NCI-H345 treated with DMSO at 0.1 percent for 48 hours (cell line): ENCODE results near the gene SULF2.

Experiments
- DNase-seq: peaks from one replicate; lab custom pipeline; 2025; ENCODE audit not compliant: unreplicated experiment; lab: John Stamatoyannopoulos, UW

The SULF2 gene

DNA sequence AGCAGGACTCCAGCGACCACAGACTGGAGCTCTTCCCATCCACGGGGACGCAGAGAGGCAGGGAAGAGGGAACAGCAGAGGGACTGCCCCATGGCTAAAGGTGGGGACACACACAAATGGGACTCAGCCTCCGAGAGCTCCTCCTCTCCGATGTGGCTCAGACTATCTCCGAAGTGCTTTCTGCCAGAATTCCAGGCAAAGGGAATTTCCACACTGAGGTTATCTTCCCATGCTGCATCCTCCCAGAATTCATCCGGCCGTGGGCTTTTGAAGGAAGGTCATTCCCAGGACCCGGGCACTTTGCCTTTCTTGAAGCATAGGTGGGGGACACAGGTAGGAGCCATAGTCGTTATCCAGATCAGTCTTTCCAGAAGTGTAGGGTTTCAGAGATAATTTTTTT, 67.9 kb downstream of the SULF2 start:
- no peak for DNase-seq

DNA sequence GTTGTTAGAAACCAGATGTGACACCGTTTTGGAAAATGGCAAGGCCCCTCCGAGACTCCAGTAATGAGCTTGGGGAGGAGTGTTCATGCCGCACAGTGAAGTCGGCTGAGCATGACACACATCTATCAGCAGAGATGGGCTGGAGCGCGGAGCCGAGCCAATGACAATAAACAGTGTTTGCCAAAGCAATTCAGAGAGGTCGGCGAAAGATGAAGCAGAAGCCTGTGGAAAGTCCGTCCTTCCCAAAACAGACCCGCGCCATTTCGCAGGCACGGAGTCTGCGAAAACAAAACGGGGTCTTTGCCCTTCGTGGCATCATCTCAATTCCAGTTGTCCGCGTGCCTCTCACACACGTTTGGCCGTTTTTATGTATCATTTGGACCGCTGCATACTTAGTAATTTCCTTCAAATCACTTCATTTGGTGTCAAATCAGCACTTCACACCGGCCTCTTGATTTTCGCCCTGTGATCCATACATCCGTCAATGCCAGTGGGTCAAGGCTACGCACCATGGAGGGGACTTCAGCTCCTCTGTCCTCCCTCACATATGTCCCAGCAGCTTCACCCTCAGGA, 71.3 kb downstream of the SULF2 start:
- no peak for DNase-seq

DNA sequence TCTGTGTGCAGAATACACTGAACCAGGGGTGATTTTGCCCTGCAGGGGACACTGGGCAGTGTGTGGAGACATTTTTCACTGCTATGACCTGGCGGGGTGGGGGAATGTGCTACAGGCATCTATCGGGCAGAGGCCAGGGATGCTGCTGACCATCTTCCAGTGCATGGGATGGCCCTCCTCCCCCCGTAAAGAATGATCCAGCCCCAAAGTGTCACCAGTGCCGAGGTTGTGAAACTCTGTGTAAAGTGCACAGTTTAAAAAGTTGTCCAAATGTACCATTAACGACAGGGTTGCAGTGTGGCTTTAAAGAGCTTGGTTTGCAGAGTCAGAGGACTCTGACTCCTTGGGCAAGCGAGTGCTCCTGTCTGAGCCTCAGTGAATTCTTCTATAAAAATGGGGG, 72.1 kb downstream of the SULF2 start:
- no peak for DNase-seq

DNA sequence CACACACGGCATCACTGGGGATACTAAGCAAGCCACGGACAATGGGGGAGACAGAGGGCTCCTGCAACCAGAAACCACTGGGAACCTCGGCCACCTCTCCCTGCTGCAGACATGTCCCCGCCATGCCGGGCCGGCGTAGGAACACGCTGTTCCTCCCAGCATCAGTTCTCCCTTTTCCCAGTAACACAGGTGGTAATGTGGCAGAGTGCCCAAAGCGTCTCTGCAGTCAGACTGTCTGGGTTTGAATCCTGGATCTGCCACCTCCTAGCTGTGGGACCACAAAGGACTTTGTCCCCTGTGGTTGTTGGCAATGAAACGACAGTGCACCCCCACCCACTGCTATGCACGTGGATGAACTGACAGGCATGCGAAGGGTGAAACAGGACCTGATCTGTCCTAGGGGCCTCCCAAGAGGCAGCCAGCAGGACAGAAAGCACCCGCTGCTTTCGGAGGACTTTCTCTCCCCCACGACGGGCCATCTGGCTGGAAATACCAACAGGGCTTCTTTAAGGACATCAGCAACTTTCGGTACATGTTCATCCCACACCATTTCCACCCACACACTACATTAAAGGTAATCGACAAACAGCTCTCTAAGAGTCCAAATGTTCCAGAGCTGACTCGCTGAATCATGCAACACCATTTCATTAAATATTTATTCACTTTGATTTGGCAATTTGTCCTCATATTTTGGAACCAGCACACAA, 74.1 kb downstream of the SULF2 start:
- DNase-seq: no peak

DNA sequence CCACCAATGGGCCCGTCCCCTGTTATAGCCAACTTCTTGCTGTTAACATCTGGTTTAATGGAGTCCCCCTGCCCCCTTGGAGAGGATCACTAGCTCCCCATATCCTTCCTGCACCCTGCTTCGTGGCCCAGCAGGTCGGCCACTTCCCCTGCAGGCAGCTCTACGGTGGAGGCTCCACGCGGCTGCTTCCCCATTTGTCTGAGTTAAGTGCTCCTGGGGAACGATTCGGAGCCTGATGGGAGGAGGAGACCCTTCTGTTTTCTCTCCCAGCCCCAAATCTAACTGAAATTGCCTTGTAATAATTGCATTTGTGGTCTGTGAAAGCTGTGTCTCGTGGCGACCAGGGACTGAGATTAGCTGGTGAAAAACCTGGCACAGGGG, 74.6 kb downstream of the SULF2 start:
- no peak for DNase-seq

DNA sequence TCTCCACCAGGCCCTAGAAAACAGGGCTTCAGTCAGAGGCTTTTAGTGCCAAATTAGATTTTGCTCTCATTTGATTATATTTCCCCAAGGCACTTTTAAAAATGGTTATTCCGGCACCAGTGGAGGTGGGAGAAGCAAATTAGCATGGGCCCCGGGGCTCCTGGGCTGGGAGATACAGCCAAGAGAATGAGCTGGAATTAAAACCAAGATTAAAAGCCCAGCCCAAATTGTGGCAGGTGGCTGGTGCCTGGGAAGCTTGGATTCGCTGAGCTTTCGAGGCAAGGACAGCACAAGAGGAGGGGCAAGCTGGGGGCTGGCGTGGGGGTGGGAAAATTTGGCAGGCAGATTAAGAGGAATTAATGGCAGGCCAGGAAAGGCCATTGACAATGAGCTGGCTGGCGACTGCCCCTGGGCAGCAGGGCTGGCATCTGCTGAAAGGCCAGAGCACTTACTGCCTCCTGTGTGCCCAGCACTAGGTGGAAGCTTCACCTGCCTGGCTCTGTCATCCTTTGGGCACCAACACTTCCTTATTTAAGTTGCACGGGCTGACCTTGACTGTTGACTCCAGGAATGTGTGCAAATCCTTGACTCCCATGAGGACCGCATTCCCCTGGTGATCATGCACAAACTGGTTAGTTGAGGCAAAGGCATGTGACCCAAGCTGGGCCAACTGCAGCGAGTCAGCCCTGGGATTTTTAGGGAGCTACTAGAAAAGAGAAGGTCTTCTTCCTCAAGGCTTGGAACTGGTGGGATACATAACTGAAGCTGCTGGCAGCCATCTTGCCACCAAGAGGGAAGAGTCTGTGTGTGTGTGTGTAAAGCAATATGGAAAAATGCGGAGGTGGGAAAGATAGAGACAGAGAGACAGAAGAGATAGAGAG, 76.1 kb downstream of the SULF2 start:
- DNase-seq: no peak

DNA sequence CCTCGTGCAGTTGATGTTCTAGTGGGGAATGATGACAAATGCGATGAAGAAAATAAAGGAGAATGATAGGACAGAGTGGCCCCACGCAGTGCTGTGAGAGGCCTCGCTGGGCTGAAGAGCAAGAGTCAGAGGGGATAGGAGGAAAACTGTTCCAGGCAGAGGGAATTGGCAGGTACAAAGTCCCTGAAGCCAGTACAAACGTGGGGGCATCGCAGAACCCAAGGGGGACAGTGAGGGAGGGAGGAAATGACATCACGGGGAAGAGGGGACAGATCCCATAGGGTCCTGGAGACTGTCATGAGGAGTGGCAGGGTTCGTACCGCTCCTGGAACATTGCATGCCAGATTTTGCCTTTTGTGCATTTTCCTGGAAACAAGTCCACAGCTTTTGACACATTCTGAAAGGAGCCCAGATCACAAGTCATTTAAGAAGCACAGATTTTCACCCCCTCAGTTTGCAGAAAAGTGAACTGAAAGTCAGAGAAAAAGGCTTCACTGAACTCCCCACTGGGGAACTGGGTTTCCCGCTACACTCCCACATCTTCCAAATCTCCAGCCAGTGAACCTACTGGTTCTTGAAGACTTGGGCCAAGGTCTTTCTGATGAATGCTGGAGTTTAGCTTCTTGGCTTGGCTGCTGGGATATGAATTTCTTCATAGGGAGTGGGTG, 77.0 kb downstream of the SULF2 start:
- no peak for DNase-seq

- DNase-seq: no peak
These were observed 78.9 kb downstream of the SULF2 start for GRCh38 chr20:47706345-47706744.

DNA sequence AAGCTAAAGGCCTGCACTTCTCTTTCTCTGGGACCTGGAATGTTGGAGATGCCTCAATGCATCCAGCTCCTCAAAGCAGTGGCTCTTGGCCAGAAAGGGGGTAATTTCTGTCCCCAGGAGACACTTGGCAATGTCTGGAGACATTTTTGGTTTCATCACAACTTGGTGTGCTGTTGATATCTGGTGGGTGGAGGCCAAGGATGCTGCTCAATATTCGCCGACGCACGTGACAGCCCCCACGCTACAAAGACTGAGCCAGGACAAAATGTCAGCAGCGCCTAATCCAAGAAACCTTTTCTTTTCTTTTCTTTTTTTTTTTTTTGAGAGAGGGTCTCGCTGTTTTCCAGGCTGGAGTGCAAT, 79.8 kb downstream of the SULF2 start:
- no peak for DNase-seq

DNA sequence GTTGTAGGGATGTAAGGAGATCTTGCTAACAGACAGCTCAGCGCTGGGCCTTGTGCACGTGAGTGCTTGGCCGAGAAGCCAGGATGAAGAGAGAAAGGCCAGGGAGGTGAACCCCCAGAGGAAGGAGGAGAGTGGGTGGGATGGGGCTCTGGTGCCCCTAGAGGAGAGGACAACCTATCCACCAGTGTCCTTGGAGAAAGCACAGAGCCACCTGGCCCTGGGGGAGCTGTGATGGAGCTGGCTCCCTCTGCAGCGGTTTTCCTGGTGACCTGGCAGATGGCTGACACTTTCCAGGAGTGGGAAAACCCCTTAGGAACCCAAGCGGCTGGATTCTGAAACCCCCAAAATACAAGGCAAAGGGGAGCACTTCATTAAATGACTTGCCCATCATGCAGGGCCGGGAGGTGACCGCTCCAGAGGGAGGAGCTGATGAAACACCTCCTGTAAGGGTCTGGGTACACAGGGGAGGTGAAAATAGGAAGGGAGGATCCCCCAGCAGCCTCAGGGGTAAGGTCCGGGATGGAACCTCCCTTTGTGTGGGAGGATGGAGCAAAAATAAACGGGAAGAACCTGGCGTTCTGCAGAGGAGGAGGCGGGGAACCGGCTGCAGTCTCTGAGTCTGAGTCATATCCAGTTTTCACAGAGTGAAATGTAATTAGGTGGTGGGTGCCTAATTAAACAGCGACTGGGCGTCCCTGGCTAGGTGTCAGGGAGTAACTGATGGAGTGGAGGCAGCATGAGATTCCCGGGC, 80.4 kb downstream of the SULF2 start:
- no peak for DNase-seq

DNA sequence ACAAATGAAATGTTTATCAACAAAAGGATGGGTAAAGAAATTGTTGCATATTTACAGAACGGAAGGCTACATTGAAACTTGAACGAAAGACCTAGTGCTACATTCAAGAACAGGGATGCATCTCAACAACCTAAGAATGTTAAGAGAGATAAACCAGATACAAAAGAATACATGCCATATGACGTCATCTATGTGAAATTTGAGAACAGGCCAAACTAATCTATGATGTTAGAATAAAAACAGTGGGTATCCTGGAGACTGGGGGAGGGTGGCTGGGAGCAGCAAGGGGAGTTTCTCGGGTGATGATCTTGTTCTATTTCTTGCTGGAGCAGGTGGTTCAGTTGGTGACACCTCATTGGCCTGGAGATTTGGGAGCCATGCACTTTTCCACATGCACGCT, 81.5 kb downstream of the SULF2 start:
- DNase-seq: no peak

- DNase-seq: no peak
These were observed 83.7 kb downstream of the SULF2 start for GRCh38 chr20:47701612-47702011.

DNA sequence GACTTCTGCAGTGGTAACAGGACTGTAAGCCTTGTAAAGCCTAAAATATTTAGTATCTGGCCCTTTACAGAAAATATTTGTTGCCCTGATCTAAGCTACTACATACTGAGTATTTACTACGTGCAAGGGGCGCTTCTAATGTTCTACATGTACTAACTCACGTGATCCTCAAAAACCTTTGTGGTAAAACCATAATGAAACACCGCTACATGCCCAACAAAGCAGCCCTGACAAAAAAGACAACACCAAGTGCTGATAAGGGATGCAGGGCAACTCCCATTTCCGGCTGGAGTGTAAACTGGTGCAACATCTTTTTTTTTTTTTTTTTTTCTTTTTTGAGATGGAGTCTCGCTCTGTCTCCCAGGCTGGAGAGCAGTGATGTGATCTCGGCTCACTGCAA, 85.0 kb downstream of the SULF2 start:
- no peak for DNase-seq

DNA sequence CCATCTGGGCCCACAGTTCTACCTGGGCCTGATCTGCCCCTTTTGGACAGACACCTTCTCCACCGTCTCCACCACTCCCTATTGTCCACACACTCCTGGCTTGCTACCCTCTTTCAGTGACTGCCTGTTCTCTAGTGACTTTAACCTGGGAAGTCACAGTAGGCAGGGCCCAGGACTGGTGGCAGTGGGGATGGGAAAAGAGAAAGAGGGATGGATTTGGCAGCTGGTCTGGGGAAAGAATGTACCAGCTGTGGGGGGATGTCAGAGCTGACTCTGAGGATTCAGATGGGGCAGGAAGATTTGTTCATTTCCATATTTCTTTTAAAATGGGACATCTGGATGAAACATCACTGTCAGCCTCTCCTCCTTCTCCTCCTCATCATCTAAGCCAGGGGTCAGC, 85.5 kb downstream of the SULF2 start:
- no peak for DNase-seq

- no peak for DNase-seq
These were observed 87.1 kb downstream of the SULF2 start for GRCh38 chr20:47698142-47698541.

- DNase-seq: no peak
These were observed 88.4 kb downstream of the SULF2 start for GRCh38 chr20:47696856-47697255.

- no peak for DNase-seq
These were observed 91.1 kb downstream of the SULF2 start for GRCh38 chr20:47694021-47694818.

DNA sequence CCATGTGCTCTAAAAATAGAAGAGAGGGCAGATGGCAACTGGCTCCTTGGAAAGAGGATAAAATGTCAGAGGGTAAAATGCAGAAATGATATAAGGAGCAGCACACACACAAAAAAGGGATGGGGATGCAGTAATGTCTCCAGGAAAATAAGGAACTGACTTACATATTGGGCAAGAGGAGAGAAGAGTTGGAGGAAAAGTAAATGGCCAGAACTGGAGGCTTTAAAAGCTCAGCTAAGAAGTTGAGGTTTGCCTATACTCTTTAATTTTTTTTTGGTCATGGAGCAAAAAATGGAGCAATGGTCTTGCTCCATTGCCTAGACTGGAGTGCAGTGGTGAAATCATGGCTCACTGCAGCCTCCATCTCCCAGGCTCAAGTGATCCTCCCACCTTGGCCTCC, 93.7 kb downstream of the SULF2 start:
- no peak for DNase-seq

GRCh38 chr20:47689731-47690130, 95.5 kb downstream of the SULF2 start:
- no peak for DNase-seq
